GM12865 (cell line): ENCODE data around the gene FLYWCH1.

Experiments used
- DNase-seq: peaks from one replicate; pipeline ENCODE4 v3.0.0; 2010; ENCODE audit warnings: low read depth
- H3K4me3 ChIP-seq: 2 replicates; pipeline ENCODE4 v1.5.1; 2011; ENCODE audit warnings: mild to moderate bottlenecking, low read depth, low read length, control low read depth
- CTCF ChIP-seq: IDR thresholded peaks from 2 replicates; pipeline ENCODE4 v1.5.1; 2011; ENCODE audit warnings: low read length, control low read depth, low read depth, inconsistent platforms; ENCODE audit not compliant: insufficient read depth; ENCODE audit errors: missing control alignments

FLYWCH1 gene

GRCh38 chr16:2898831-2899563, 12.7 kb upstream of the FLYWCH1 start:
- no peak for TF ChIP-seq CTCF
- H3K4me3 ChIP-seq = no peak overlapping the region
- no peak for DNase-seq

GRCh38 chr16:2899564-2900072, 12.1 kb upstream of the FLYWCH1 start:
- no peak for TF ChIP-seq CTCF
- H3K4me3 ChIP-seq = no peak overlapping the region
- DNase-seq = no peak

- TF ChIP-seq CTCF = no peak
- no peak overlapping the region for H3K4me3 ChIP-seq
- DNase-seq = no peak
These were observed 11.1 kb upstream of the FLYWCH1 start for GRCh38 chr16:2900526-2901075.

GRCh38 chr16:2902337-2903130, 9.2 kb upstream of the FLYWCH1 start:
- no peak for DNase-seq
- no peak for TF ChIP-seq CTCF
- no peak overlapping the region for H3K4me3 ChIP-seq

- peak overlapping the region; percentile 86 for H3K4me3 ChIP-seq
- DNase-seq = peak; percentile 91
- peak; percentile 97 for TF ChIP-seq CTCF
These were observed 7.4 kb upstream of the FLYWCH1 start for GRCh38 chr16:2904100-2904921.

GRCh38 chr16:2904922-2905240, 6.8 kb upstream of the FLYWCH1 start:
- no peak for DNase-seq
- TF ChIP-seq CTCF = no peak
- H3K4me3 ChIP-seq = peak overlapping the region; percentile 86
